GM13976 (cell line): ENCODE data around the gene STK32A.

ENCODE experiments used
- DNase-seq: peaks from one replicate; pipeline ENCODE4 v3.0.0; 2012; ENCODE audit warnings: low spot score
- in situ Hi-C: fragments of 300-500 bp; cut with MboI; formaldehyde crosslinking; loops from one replicate; pipeline ENCODE4 v1.12.0; 2022; ENCODE audit warnings: low sequenced_read_pairs, mixed read lengths, inconsistent platforms; ENCODE audit not compliant: unreplicated experiment
- TF ChIP-seq, protein P1 (sequence below): IDR thresholded peaks from 2 replicates; pipeline ENCODE4 v1.5.1; 2012; ENCODE audit warnings: borderline replicate concordance, mild to moderate bottlenecking; ENCODE audit not compliant: insufficient read depth; ENCODE audit errors: extremely low read depth, missing control alignments, control extremely low read depth

The STK32A gene

DNA sequence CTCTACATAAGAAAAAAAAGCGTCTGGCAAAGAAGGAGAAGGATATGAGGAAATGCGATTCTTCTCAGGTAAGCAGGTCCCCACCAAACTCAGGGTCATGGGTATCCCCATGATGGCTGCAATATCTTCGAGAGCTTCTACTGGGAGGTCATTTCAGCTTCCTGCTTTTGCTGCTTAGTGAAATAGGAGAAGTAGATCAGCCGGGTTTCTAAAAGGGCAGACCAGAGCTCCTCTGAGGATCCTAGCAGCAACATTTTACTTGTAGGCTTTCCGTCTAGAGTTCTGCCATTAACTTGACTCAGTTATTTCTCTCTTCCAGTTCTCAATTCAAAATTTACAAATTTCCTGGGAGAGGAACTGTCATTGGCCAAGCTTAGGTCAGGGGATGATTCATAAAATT, 140.3 kb downstream of the STK32A start:
- no peak for DNase-seq
- TF ChIP-seq, protein P1, sequence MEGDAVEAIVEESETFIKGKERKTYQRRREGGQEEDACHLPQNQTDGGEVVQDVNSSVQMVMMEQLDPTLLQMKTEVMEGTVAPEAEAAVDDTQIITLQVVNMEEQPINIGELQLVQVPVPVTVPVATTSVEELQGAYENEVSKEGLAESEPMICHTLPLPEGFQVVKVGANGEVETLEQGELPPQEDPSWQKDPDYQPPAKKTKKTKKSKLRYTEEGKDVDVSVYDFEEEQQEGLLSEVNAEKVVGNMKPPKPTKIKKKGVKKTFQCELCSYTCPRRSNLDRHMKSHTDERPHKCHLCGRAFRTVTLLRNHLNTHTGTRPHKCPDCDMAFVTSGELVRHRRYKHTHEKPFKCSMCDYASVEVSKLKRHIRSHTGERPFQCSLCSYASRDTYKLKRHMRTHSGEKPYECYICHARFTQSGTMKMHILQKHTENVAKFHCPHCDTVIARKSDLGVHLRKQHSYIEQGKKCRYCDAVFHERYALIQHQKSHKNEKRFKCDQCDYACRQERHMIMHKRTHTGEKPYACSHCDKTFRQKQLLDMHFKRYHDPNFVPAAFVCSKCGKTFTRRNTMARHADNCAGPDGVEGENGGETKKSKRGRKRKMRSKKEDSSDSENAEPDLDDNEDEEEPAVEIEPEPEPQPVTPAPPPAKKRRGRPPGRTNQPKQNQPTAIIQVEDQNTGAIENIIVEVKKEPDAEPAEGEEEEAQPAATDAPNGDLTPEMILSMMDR, result no peak
- in situ Hi-C loops, result no loop called here

- TF ChIP-seq, protein P1, result no peak
- DNase-seq, result no peak
- in situ Hi-C loops, result no loop called here
Measured at GRCh38 chr5:147377682-147378081, 142.9 kb downstream of the STK32A start.

DNA sequence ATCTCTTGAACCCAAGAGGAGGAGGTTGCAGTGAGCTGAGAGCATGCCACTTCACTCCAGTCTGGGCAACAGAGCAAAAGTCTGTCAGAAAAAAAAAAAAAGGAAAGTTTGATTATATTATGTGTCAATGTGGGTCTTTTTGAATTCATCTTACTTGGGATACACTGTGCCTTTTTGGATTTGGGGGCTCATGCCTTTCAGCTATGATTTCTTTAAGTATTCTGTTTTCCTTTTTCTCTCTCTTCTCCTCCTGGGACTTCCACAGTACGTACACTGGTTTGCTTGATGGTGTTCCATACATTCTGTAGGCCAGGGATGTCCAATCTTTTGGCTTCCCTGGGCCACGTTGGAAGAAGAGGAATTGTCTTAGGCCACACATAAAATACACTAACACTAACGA, 146.7 kb downstream of the STK32A start:
- in situ Hi-C loops, result no loop called here
- no peak for DNase-seq
- TF ChIP-seq, protein P1, result no peak

- TF ChIP-seq, protein P1, result no peak
- DNase-seq, result no peak
- in situ Hi-C loops, result no loop called here
Measured at GRCh38 chr5:147382776-147383175, 147.9 kb downstream of the STK32A start.

GRCh38 chr5:147384346-147385193, 149.7 kb downstream of the STK32A start:
- no peak for DNase-seq
- in situ Hi-C loops, result no loop called here
- TF ChIP-seq, protein P1, result no peak

GRCh38 chr5:147387109-147387508, 152.3 kb downstream of the STK32A start:
- TF ChIP-seq, protein P1, result no peak
- in situ Hi-C loops, result no loop called here
- no peak for DNase-seq
